Naive thymus-derived CD8-positive, alpha-beta T cell (primary cell): ENCODE measurements around the gene TRIM67. TPM values are rescaled to one million over a fixed set of nuclear protein-coding genes. Genes with fewer than 3 reads are reported as not detected.

Experiments used
- ATAC-seq, 2 donors: fragments of 150-1000 bp; cut with Tn5 transposase in 1 of 2; sonication (Bioruptor Pico), chemical (Tn5 transposase) in 1 of 2; 1 replicate in 1 of 2; 2 replicates in 1 of 2; pipeline ENCODE4 v1.10.0; 2021; ENCODE audit warnings: mild to moderate bottlenecking in 2 of 2, moderate library complexity in 2 of 2
- POLR2A ChIA-PET: fragments of 350-600 bp; sonication (Branson Sonifier 250); formaldehyde crosslinking; loops from one replicate; lab custom pipeline; 2021; ENCODE audit warnings: antibody characterized with exemption; lab: Charles Lee
- DNase-seq, 10 donors: peaks; one replicate each; pipeline versions ENCODE4 v3.0.0 to v3.0.0-alpha.2; 2020 to 2022
- H3K27ac Mint-ChIP-seq, 10 donors: one replicate each; pipeline ENCODE4 v1.8.0; 2020 to 2022; ENCODE audit warnings: mild to moderate bottlenecking in 10 of 10, mixed read lengths in 10 of 10, moderate library complexity in 4 of 10, inconsistent platforms in 1 of 10
- H3K27me3 Mint-ChIP-seq, 5 donors: one replicate each; pipeline ENCODE4 v1.8.0; 2021 to 2022; ENCODE audit warnings: mixed read lengths in 5 of 5
- H3K36me3 Mint-ChIP-seq, 3 donors: one replicate each; pipeline ENCODE4 v1.8.0; 2020 to 2022; ENCODE audit warnings: mixed read lengths in 3 of 3, mild to moderate bottlenecking in 2 of 3, inconsistent platforms in 1 of 3
- H3K4me1 Mint-ChIP-seq, 4 donors: one replicate each; pipeline ENCODE4 v1.8.0; 2021 to 2022; ENCODE audit warnings: mixed read lengths in 4 of 4
- H3K4me3 Mint-ChIP-seq, 10 donors: one replicate each; pipeline ENCODE4 v1.8.0; 2020 to 2022; ENCODE audit warnings: mild to moderate bottlenecking in 10 of 10, mixed read lengths in 10 of 10, moderate library complexity in 6 of 10, inconsistent platforms in 1 of 10
- H3K9me3 Mint-ChIP-seq, 9 donors: one replicate each; pipeline ENCODE4 v1.8.0; 2020 to 2022; ENCODE audit warnings: mixed read lengths in 9 of 9, mild to moderate bottlenecking in 3 of 9, inconsistent platforms in 1 of 9, moderate library complexity in 1 of 9
- polyA plus RNA-seq, 3 donors: library from polyadenylated mRNA; unstranded; fragments of 300-500 nt; fragmentation: Illumina TruSeq; gene quantifications; one replicate each; pipeline ENCODE4 v1.2.3, GENCODE V29; 2021
- total RNA-seq, 8 experiments: library from RNA in 2 of 8; stranded (reverse) in 2 of 8; gene quantifications; one replicate each; pipeline ENCODE4 v1.2.3 and lab custom pipeline; 2021 to 2026

The TRIM67 gene
- total and polyA plus RNA-seq, 5 experiments from 2014 or later, result not detected

DNA sequence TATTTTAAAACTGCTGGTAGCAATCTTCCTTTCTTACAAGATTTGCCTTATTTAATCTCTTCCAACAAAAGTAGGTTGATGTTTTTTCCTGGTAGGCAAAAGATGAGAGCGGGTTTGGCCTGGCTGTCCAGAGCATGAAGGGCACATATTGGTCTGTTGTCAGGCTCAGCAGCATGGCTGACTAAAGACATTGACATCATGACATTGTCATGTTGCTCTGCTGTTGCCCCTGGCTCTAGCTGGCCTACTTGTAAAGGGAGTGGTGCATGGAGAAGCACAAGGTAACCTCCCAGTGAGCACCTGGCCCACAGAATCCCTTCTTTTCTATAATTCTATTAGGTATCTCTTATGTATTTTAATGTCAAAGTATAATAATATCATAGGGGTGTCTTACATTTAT lies 102.8 kb downstream of the TRIM67 start:
- Mint-ChIP-seq H3K36me3 (peaks cover 9 to 86% (median 40%) of the 10 kb centered on the region in 3 donors), H3K27ac (peak overlapping the region in 1 of 10 donors; percentile 8), H3K9me3 (peaks cover 0 to 2% (median 0%) of the 10 kb centered on the region in 9 donors), H3K4me3 (no peak overlapping the region), H3K4me1 (peaks cover 0 to 1% (median 0%) of the 10 kb centered on the region in 4 donors), H3K27me3 (no peaks in the 10 kb centered on the region)
- POLR2A ChIA-PET, result no interaction called here
- ATAC-seq (no peak), DNase-seq (no peak)

DNA sequence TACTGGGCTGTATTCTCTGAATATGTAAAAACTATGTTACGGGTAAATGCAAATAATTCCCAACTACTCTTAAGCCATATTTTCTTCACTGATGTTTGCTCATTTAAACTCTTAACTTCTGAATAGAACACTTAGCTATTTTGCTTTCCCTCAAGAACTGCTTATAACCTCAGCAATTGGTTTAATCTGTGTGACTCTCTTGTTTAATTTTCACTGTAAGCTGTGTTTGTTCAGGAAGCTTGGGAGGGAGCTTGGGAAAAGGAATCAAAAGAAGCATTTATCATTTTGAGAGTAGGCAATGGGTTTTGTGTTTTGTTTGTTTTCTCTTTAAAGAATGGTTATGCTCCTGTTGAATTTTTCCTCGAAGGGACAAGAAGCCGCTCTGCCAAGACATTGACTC lies 103.5 kb downstream of the TRIM67 start:
- Mint-ChIP-seq H3K27ac (peak overlapping the region in 3 of 10 donors; percentile 6 to 66 (median 29)), H3K9me3 (no peaks in the 10 kb centered on the region), H3K27me3 (no peaks in the 10 kb centered on the region), H3K4me3 (no peak overlapping the region), H3K36me3 (peaks cover 9 to 86% (median 33%) of the 10 kb centered on the region in 3 donors), H3K4me1 (peaks cover 0 to 1% (median 0%) of the 10 kb centered on the region in 4 donors)
- no peak for ATAC-seq
- DNase-seq, result no peak
- POLR2A ChIA-PET, result no interaction called here

DNA sequence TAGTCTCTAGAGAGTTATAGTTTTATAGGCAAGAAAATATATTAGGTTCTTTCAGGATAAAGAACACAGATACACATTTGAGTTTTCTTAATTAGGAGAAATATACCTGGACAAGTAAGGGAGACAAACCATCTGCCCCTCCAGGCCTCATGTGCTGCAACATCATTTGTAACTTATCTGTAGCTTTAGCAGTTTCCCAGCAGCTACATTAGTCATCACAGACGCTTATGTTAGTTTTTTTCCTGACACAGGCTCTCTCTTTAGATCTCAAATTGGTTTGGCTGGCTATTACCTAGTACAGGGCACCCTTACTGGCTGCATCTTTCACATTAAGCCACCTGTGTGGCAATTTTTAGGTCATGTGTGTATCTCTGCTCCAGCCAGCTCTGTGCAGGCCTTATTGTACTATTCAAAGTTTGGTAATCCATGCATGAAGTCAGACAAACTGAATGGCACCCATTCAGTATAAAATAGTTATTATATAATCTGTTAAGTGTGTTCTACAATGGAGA lies 105.0 kb downstream of the TRIM67 start:
- peak overlapping the region in 1 of 10 donors; percentile 81 for H3K27ac Mint-ChIP-seq
- no peak overlapping the region for H3K4me3 Mint-ChIP-seq
- peaks cover 9 to 85% (median 33%) of the 10 kb centered on the region in 3 donors for H3K36me3 Mint-ChIP-seq
- H3K9me3 Mint-ChIP-seq, result no peaks in the 10 kb centered on the region
- H3K27me3 Mint-ChIP-seq, result no peaks in the 10 kb centered on the region
- H3K4me1 Mint-ChIP-seq, result peaks cover 0 to 1% (median 0%) of the 10 kb centered on the region in 4 donors
- no peak for ATAC-seq
- POLR2A ChIA-PET, result interaction anchor here (1.0 kb wide), 1 partner anchor 8 kb away, joined by 3 read pairs; no protein-coding TSS in a partner anchor
- DNase-seq, result no peak

Other genes with a start within 250 kb of the TRIM67 start
- 10 to 100 TPM; 46.6 to 50.0 TPM for gene TTC13, start 183.2 kb upstream of the TRIM67 start, total RNA-seq
- 10 to 100 TPM in 1 of 3 donors, 1 to 10 TPM in 2; 6.9 to 10.4 (median 8.0) TPM for gene TTC13, start 183.2 kb upstream of the TRIM67 start, polyA plus RNA-seq
- gene ARV1, start 183.0 kb upstream of the TRIM67 start, total RNA-seq, result 10 to 100 TPM; 10.6 to 13.4 TPM
- 10 to 100 TPM; 30.1 to 35.2 (median 30.9) TPM for gene ARV1, start 183.0 kb upstream of the TRIM67 start, polyA plus RNA-seq
- gene FAM89A, start 121.8 kb upstream of the TRIM67 start, total RNA-seq, result 1 to 10 TPM; 8.7 to 9.3 TPM
- 10 to 100 TPM in 1 of 3 donors, 1 to 10 TPM in 2; 7.4 to 11.1 (median 9.5) TPM for gene FAM89A, start 121.8 kb upstream of the TRIM67 start, polyA plus RNA-seq
- 10 to 100 TPM; 34.5 to 38.6 TPM for gene GNPAT, start 79.2 kb downstream of the TRIM67 start, total RNA-seq
- gene GNPAT, start 79.2 kb downstream of the TRIM67 start, polyA plus RNA-seq, result 10 to 100 TPM; 23.3 to 34.7 (median 27.3) TPM
- 10 to 100 TPM; 31.4 to 32.1 TPM for gene EXOC8, start 175.8 kb downstream of the TRIM67 start, total RNA-seq
- 1 to 10 TPM; 1.9 to 3.0 (median 2.5) TPM for gene EXOC8, start 175.8 kb downstream of the TRIM67 start, polyA plus RNA-seq
- gene SPRTN, start 176.2 kb downstream of the TRIM67 start, total RNA-seq, result 10 to 100 TPM; 16.0 to 16.3 TPM
- 10 to 100 TPM; 10.4 to 10.9 (median 10.9) TPM for gene SPRTN, start 176.2 kb downstream of the TRIM67 start, polyA plus RNA-seq